ENCODE measurements around the gene TSKS.

The TSKS gene, protein sequence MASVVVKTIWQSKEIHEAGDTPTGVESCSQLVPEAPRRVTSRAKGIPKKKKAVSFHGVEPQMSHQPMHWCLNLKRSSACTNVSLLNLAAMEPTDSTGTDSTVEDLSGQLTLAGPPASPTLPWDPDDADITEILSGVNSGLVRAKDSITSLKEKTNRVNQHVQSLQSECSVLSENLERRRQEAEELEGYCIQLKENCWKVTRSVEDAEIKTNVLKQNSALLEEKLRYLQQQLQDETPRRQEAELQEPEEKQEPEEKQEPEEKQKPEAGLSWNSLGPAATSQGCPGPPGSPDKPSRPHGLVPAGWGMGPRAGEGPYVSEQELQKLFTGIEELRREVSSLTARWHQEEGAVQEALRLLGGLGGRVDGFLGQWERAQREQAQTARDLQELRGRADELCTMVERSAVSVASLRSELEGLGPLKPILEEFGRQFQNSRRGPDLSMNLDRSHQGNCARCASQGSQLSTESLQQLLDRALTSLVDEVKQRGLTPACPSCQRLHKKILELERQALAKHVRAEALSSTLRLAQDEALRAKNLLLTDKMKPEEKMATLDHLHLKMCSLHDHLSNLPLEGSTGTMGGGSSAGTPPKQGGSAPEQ

GRCh38 chr19:49763230-49763629, at the start of gene TSKS:
Gene TSKS, minus strand, starts transcription at chr19:49763306. Its CDS starts 59 bp downstream, at chr19:49763247.
- no peak for DNase-seq (ENCODE audit: low read depth in 1 of 2, low spot score in 1 of 2)
- in situ Hi-C loops (cut with HindIII; ENCODE audit: low pct_unique_long_range_greater_than_20kb, low sequenced_read_pairs): no loop called here
- TF ChIP-seq JUND (IDR thresholded peaks at IDR 0.05; ENCODE audit: low read depth): no peak

GRCh38 chr19:49812452-49812996, 49.4 kb upstream of the TSKS start:
- TF ChIP-seq JUND (IDR thresholded peaks at IDR 0.05; ENCODE audit: low read depth): no peak
- DNase-seq (ENCODE audit: low read depth in 1 of 2, low spot score in 1 of 2): no peak
- in situ Hi-C loops (cut with HindIII; ENCODE audit: low pct_unique_long_range_greater_than_20kb, low sequenced_read_pairs): no loop called here

DNA sequence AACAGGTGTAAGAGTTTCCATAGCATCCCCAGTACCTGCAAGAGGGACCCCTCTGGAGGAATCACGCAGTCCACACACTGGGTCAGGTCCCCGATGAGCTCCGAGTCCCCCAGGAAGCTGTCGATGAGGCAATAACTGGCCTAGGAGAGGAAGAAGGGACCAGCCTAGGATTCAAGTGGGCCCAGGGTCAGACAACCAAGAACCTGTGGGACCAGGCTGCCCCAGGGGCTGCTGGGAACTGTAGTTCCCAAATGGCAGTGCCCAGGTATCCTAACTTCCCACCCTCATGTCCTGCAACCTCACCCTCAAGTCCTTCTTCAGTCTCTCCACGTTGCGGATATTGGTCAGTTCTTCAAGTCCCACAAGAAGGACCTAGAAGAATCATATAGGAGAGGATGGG, 48.2 kb upstream of the TSKS start:
- in situ Hi-C loops (cut with HindIII; ENCODE audit: low pct_unique_long_range_greater_than_20kb, low sequenced_read_pairs): no loop called here
- no peak for TF ChIP-seq JUND (IDR thresholded peaks at IDR 0.05; ENCODE audit: low read depth)
- DNase-seq (ENCODE audit: low read depth in 1 of 2, low spot score in 1 of 2): no peak

DNA sequence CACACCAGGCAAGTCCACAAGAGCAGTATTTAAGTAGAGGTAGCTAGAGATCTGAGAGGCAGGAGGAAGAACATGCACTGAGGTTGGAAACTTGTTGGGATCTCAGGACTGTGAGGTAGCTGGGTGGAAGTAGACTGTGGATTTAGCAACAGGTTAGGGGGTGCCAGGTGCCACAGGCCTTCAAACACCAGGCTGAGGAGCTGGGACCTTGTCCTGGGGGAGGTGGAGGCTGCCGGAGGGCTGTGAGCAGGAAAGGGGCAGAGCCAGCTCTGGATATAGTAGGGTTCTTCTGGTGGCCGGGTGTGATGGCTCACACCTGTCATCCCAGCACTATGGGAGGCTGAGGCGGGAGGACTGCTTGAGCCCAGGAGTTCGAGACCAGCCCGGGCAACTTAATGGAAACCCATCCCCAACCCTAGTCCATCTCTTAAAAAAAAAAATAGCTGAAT, 46.9 kb upstream of the TSKS start:
- no peak for TF ChIP-seq JUND (IDR thresholded peaks at IDR 0.05; ENCODE audit: low read depth)
- no peak for DNase-seq (ENCODE audit: low read depth in 1 of 2, low spot score in 1 of 2)
- in situ Hi-C loops (cut with HindIII; ENCODE audit: low pct_unique_long_range_greater_than_20kb, low sequenced_read_pairs): no loop called here

GRCh38 chr19:49809160-49809940, 46.2 kb upstream of the TSKS start:
- peak; percentile 29 to 33 for DNase-seq (ENCODE audit: low read depth in 1 of 2, low spot score in 1 of 2)
- no peak for TF ChIP-seq JUND (IDR thresholded peaks at IDR 0.05; ENCODE audit: low read depth)
- in situ Hi-C loops (cut with HindIII; ENCODE audit: low pct_unique_long_range_greater_than_20kb, low sequenced_read_pairs): no loop called here

- TF ChIP-seq JUND (IDR thresholded peaks at IDR 0.05; ENCODE audit: low read depth): no peak
- DNase-seq (ENCODE audit: low read depth in 1 of 2, low spot score in 1 of 2): peak; percentile 66 to 88
- in situ Hi-C loops (cut with HindIII; ENCODE audit: low pct_unique_long_range_greater_than_20kb, low sequenced_read_pairs): no loop called here
Measured at GRCh38 chr19:49808711-49809159, 45.6 kb upstream of the TSKS start.

GRCh38 chr19:49807904-49808675, 45.0 kb upstream of the TSKS start:
- TF ChIP-seq JUND (IDR thresholded peaks at IDR 0.05; ENCODE audit: low read depth): no peak
- in situ Hi-C loops (cut with HindIII; ENCODE audit: low pct_unique_long_range_greater_than_20kb, low sequenced_read_pairs): no loop called here
- no peak for DNase-seq (ENCODE audit: low read depth in 1 of 2, low spot score in 1 of 2)

- TF ChIP-seq JUND (IDR thresholded peaks at IDR 0.05; ENCODE audit: low read depth): no peak
- no peak for DNase-seq (ENCODE audit: low read depth in 1 of 2, low spot score in 1 of 2)
- in situ Hi-C loops (cut with HindIII; ENCODE audit: low pct_unique_long_range_greater_than_20kb, low sequenced_read_pairs): no loop called here
Measured at GRCh38 chr19:49807058-49807903, 44.2 kb upstream of the TSKS start.

DNA sequence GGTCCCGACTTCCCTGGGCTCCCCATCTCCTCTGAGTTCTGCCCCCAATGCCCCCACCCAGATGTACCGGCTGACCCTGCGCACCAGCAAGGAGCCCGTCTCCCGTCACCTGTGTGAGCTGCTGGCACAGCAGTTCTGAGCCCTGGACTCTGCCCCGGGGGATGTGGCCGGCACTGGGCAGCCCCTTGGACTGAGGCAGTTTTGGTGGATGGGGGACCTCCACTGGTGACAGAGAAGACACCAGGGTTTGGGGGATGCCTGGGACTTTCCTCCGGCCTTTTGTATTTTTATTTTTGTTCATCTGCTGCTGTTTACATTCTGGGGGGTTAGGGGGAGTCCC, 43.5 kb upstream of the TSKS start:
- DNase-seq (ENCODE audit: low read depth in 1 of 2, low spot score in 1 of 2): no peak
- no peak for TF ChIP-seq JUND (IDR thresholded peaks at IDR 0.05; ENCODE audit: low read depth)
- in situ Hi-C loops (cut with HindIII; ENCODE audit: low pct_unique_long_range_greater_than_20kb, low sequenced_read_pairs): no loop called here

GRCh38 chr19:49805822-49806619, 42.9 kb upstream of the TSKS start:
- no peak for TF ChIP-seq JUND (IDR thresholded peaks at IDR 0.05; ENCODE audit: low read depth)
- DNase-seq (ENCODE audit: low read depth in 1 of 2, low spot score in 1 of 2): no peak
- in situ Hi-C loops (cut with HindIII; ENCODE audit: low pct_unique_long_range_greater_than_20kb, low sequenced_read_pairs): no loop called here

- TF ChIP-seq JUND (IDR thresholded peaks at IDR 0.05; ENCODE audit: low read depth): no peak
- in situ Hi-C loops (cut with HindIII; ENCODE audit: low pct_unique_long_range_greater_than_20kb, low sequenced_read_pairs): no loop called here
- no peak for DNase-seq (ENCODE audit: low read depth in 1 of 2, low spot score in 1 of 2)
Measured at GRCh38 chr19:49803529-49803856, 40.4 kb upstream of the TSKS start.

Data from T47D (cell line).